HL-60 (cell line): ENCODE data around the gene SOBP.

Experiments used
- POLR2AphosphoS5 ChIP-seq: IDR thresholded peaks from 2 replicates; pipeline ENCODE4 v1.6.1; 2012; ENCODE audit warnings: low read depth
- TF ChIP-seq, protein P1 (sequence below): IDR thresholded peaks from one replicate; pipeline ENCODE4 v1.5.1; 2011; ENCODE audit warnings: low read length, control low read depth, inconsistent platforms; ENCODE audit not compliant: insufficient read depth

DNA sequence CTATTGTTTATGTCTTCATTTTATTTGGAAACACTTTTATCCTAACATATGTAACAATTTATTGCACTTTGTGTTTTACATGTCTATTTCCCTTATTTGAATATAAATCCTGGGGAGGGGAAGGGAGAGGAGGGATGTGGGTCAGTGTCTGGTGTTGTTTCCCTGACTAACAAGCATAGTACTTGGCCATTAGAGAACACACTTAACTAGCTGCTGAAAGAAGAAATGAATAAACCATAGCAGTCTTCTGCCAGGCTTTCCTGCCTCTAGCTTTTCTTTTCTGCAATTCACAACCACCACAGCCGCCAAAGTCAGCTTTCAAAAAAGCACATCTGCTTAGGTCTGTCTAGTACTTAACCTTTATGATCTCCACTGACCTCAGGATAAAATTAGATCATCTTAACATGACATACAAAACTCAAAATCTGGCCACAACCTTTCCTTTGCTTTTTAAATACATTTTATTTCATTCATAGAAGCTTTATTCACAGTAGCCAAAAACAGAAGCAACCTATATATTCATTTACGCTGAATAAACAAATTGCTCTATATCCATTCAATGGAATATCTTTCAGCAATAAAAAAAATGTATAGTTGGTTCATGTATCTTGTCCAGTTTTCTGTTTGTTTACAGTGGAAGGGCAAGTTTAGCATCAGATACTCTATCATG is 46.8 kb upstream of the SOBP start:
- TF ChIP-seq, protein P1, sequence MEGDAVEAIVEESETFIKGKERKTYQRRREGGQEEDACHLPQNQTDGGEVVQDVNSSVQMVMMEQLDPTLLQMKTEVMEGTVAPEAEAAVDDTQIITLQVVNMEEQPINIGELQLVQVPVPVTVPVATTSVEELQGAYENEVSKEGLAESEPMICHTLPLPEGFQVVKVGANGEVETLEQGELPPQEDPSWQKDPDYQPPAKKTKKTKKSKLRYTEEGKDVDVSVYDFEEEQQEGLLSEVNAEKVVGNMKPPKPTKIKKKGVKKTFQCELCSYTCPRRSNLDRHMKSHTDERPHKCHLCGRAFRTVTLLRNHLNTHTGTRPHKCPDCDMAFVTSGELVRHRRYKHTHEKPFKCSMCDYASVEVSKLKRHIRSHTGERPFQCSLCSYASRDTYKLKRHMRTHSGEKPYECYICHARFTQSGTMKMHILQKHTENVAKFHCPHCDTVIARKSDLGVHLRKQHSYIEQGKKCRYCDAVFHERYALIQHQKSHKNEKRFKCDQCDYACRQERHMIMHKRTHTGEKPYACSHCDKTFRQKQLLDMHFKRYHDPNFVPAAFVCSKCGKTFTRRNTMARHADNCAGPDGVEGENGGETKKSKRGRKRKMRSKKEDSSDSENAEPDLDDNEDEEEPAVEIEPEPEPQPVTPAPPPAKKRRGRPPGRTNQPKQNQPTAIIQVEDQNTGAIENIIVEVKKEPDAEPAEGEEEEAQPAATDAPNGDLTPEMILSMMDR = no peak
- TF ChIP-seq POLR2AphosphoS5 = no peak
